GM23248 (cell line): Measurements from ENCODE around the gene ETV7.

ENCODE experiments used
- EZH2 ChIP-seq: fragments of 200-600 bp; sonication (generic); IDR thresholded peaks from 2 replicates; pipeline ENCODE4 v1.6.1; 2018; ENCODE audit warnings: antibody characterized with exemption, mild to moderate bottlenecking; ENCODE audit not compliant: insufficient read depth, poor library complexity, severe bottlenecking
- EZH2phosphoT487 ChIP-seq: fragments of 200-600 bp; sonication (generic); IDR thresholded peaks from 2 replicates; pipeline ENCODE4 v1.6.1; 2018; ENCODE audit warnings: antibody characterized with exemption, moderate library complexity, mild to moderate bottlenecking, low read depth; ENCODE audit not compliant: insufficient read depth

GRCh38 chr6:36377594-36377993, 9.9 kb downstream of the ETV7 start:
- no peak for TF ChIP-seq EZH2phosphoT487
- no peak for TF ChIP-seq EZH2
